HPDE6-E6E7 (cell line): ENCODE measurements around the gene STAT5A.
"Not testable (repeated sequence)": the region's sequence is repeated elsewhere in the genome, so short reads cannot be mapped to it uniquely, and the experiment has no call there.

Experiments used
- DNase-seq: peaks from one replicate; pipeline ENCODE4 v3.0.0; 2011; ENCODE audit warnings: missing footprints; ENCODE audit errors: extremely low spot score

STAT5A gene

GRCh38 chr17:42308446-42308845, 20.1 kb downstream of the STAT5A start:
- DNase-seq = no peak

DNA sequence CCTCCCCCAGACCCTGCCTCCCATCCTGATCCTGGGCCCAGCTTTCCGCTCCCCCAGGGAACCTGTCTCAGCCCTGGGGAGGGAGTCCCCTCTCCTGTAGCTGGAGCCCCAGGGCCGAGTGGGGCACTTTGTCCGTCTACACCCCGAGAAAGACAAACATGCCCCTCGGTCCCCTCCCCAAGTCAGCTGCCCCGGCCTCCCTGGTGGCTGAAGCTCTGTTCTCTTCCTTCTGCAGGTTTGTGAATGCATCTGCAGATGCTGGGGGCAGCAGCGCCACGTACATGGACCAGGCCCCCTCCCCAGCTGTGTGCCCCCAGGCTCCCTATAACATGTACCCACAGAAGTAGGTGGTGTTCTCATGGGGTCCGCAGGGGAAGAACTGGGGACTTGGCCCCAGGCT, 20.8 kb downstream of the STAT5A start:
- DNase-seq = no peak

- no peak for DNase-seq
Observed at GRCh38 chr17:42309986-42310786, 21.9 kb downstream of the STAT5A start.

GRCh38 chr17:42310787-42311215, 22.5 kb downstream of the STAT5A start:
- DNase-seq = no peak

GRCh38 chr17:42311240-42312034, 23.1 kb downstream of the STAT5A start:
- DNase-seq = no peak

DNA sequence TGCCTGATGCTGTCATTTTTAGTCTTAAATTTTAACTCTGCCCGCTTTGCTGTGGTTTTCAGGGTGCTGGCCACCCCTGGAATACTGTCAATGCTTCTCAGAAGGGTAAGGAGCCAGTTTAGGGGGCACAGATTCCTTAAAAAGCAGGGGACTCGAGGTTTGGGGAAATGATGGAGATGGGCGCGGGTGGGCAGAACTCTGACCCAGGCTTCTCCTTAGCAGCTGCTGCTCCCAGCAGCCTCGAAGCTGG, 23.7 kb downstream of the STAT5A start:
- no peak for DNase-seq

DNA sequence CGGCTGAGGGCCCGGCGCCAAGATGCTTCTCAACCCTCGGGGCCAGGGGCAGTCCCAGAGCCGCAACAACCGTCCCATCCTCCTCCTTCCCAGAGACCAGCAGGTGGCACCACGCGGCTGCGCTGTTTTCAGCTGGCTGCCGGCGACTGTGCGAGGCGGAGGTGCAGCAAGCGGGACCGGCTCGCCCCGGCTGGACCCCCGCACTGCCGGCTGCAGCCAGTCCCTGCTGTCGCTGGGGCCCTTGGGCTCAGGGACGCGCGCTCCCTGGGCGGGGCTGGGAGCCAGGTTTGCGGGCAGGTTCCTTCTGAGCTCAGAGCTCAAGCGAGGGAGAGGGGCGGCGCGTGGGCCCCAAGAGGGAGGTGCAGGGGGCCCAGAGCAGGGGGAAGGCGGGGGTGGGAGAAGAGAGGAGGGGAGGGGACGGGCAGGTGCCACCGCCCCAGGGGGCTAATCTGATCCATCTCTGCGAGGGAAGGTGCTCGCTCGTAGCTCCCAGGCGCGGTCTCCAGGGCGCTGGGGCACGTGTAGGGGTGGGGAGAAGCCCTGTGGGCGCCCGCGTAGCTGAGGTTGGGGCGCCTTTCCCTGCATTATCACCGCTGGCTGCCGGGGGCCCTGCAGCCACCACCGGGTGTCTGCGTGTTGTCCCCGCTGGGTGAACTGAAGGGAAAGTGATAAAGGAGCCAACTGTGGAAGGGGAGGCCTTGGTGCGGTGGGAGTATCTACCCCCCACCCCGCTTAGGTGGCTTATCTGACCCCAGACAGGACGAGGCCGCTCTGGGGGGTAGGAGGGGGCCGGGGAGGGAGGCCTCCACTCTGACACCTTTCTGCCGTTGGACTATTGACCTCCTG, 24.2 kb downstream of the STAT5A start:
- DNase-seq = peak; percentile 54

- no peak for DNase-seq
Observed at GRCh38 chr17:42313389-42313772, 25.1 kb downstream of the STAT5A start.

DNA sequence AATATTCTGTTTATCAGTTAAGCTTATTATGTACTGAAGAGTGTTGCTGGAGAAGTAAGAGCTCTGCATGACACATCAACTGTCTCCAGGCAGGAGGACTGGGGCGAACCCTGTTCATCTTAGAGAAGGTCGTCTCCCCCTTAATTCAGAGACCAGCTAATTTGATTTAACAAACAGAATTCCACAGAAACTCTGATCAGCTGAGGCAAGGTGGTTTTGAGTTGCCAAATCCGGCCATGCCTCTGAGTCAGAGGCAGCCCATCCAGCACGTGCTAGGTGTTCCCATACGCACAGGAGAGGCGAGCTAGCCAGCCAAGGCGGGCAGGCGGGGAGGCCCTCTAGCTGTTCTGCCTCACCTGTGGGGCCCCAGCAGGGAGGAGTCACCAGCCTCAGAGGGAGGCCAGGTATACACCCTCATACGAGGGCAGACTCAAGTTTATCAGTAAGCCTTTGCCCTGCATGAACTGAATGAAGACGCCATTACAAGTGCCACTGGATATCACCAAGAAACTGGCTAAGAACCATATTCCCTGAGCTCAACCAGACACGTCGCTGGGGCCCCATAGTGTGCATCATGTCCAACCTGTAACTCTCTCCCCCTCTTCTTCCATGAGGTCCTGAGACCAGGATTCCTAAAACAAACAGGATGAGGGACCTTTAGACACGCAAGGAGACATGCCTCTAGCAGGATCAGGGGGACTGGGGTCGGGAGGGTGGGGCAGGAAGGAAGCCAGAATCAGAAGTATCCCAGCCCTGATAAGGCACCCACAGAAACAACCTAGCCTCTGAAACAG, 25.7 kb downstream of the STAT5A start:
- DNase-seq = peak; percentile 38

DNA sequence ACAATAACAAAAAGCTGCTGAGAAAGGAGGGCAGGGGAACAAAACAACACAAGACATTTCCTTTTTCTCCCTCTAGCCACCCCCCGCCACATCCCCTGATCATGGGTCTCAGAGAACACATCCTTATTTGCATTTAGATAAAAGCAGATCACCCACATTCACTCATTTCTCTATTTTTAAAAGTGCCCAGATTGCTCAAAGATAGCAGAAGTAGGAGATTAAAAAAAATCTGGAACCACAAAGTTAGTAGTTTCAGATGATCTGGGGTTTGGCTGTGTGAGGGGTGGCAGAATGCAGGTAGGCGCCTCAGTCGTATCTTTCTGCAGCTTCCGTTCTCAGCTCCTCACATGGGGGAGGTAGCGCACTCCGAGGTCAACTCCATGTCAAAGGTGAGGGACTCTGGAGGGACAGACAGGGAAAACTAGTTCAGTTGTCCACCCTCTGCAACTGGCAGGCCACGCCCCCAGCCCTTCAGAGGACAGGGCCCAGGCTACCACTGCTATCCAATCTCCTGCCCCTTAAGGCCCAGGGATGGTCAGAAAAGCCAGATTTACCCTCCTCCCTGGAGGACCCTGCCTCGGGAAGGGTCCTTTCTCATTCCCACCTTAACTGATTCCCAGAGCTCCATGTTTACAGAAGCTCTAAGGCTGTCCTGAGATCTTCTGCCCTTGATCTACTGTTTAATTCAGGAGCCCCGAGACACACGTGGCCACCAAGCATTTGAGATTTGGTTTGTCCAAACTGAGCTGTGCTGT, 27.3 kb downstream of the STAT5A start:
- DNase-seq = no peak

- no peak for DNase-seq
Observed at GRCh38 chr17:42316755-42317154, 28.5 kb downstream of the STAT5A start.

GRCh38 chr17:42317266-42317845, 29.1 kb downstream of the STAT5A start:
- DNase-seq = no peak

DNA sequence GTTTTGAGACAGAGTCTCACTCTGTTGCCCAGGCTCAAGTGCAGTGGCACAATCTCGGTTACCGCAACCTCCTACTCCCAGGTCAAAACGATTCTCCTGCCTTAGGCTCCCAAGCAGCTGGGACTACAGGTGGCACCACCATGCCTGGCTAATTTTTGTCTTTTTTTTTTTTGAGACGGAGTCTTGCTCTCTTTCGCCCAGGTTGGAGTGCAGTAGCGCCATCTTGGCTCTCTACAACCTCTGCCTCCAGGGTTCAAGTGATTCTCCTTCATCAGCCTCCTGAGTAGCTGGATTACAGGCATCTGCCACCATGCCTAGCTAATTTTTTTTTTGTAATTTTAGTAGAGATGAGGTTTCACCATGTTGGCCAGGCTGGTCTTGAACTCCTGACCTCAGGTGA, 29.7 kb downstream of the STAT5A start:
- not testable (repeated sequence) for DNase-seq

DNA sequence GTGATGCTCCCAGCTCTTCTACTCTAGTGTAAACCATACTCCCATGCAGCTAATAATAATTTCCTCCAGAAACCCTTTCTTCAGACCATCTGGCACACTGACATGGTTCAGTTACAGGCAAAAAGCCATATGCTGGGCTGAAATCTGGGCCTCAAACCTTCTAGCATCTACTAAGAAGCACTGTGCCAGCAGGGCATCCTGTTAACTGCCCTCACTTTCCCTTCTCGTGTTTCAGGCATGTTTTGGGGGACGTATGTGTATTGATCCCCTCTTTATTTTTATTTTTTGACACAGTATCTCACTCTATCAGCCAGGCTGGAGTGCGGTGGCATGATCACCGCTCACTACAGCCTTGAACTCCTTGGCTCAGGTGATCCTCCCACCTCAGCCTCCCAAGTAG, 33.3 kb downstream of the STAT5A start:
- DNase-seq = no peak

- peak; percentile 93 for DNase-seq
Observed at GRCh38 chr17:42322382-42323267, 34.3 kb downstream of the STAT5A start.

GRCh38 chr17:42323268-42323773, 35.0 kb downstream of the STAT5A start:
- no peak for DNase-seq

DNA sequence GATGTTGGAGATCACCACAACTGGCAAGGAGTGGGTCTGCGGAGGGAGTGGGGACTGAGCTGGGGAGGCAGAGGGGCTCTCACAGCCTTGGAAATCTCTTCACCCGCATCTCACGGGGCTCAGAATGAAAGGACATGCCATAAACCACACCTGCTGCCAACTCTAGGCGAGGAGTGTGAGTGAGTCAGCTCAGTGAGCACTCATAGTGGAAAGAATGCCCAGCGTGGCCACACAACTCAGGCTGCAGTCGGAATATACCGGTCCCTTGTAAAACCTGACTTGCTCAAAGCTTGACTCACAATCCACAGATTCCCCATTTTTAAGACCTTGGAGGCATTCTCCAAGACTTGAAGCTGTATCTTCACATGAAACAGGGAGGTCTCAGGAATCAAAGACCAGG, 36.7 kb downstream of the STAT5A start:
- DNase-seq = peak; percentile 82

GRCh38 chr17:42329025-42329976, 41.0 kb downstream of the STAT5A start:
- peak; percentile 61 for DNase-seq
